Activated T-helper 2 cell treated with anti-CD3 and anti-CD28 coated beads, Interferon-gamma antibody, Interleukin-2, Interleukin-4, amounts not matched to agents 10 μg/mL and 5 μg/mL and 100 μg/mL, durations not matched to agents 14 hours and 24 hours and 36 hours (primary cell): Measurements from ENCODE around the gene SORCS2. TPM values are rescaled to one million over a fixed set of nuclear protein-coding genes. Genes with fewer than 3 reads are reported as not detected.

Experiments
- DNase-seq: peaks from one replicate; pipeline ENCODE4 v3.0.0; 2021; ENCODE audit warnings: low spot score
- H3K27ac Mint-ChIP-seq: one replicate; pipeline ENCODE4 v1.8.0; 2021; ENCODE audit warnings: mixed read lengths
- H3K27me3 Mint-ChIP-seq: one replicate; pipeline ENCODE4 v1.8.0; 2021; ENCODE audit warnings: low read depth, mixed read lengths
- H3K36me3 Mint-ChIP-seq: one replicate; pipeline ENCODE4 v1.8.0; 2021; ENCODE audit warnings: low read depth, mixed read lengths
- H3K4me1 Mint-ChIP-seq: one replicate; pipeline ENCODE4 v1.8.0; 2021; ENCODE audit warnings: low read depth, mixed read lengths
- H3K4me3 Mint-ChIP-seq: one replicate; pipeline ENCODE4 v1.8.0; 2021; ENCODE audit warnings: low read depth, mild to moderate bottlenecking, moderate library complexity, mixed read lengths
- H3K9me3 Mint-ChIP-seq: one replicate; pipeline ENCODE4 v1.8.0; 2021; ENCODE audit warnings: mixed read lengths
- intact Hi-C: fragments of 100-400 bp; cut with micrococcal nuclease; formaldehyde crosslinking; loops from one replicate; pipeline ENCODE4 v1.15.1; 2023
- total RNA-seq: library from RNA; stranded (reverse); gene quantifications from 2 replicates; pipeline ENCODE4 v1.2.3, GENCODE V29; 2022

SORCS2 gene
- total RNA-seq, 1 donor from 2014 or later = 0.02 TPM

DNA sequence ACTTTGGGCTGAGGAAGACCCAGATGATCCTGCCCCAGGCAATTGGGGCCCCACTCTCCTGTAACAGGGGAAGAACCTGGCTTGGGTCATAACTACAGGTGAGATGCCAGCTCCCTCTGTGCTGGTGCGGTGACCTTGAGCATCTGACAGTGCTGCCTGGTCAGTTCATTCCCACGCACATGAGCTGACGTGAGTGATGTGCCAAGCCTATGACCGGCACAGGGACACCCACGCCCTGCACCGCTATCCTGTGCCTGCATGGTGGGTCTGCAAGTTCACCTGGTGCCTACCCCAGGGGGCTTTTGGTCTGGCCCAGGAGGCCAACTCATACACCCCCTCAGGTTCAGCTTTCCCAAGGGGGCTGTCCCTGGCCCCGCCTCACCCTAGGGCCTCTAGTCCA lies 366.1 kb downstream of the SORCS2 start:
- Mint-ChIP-seq H3K27me3 (no peaks in the 10 kb centered on the region), H3K36me3 (no peaks in the 10 kb centered on the region), H3K27ac (no peak overlapping the region), H3K4me3 (no peak overlapping the region), H3K4me1 (no peaks in the 10 kb centered on the region), H3K9me3 (peaks cover 36% of the 10 kb centered on the region)
- intact Hi-C loops = no loop called here
- DNase-seq = no peak

DNA sequence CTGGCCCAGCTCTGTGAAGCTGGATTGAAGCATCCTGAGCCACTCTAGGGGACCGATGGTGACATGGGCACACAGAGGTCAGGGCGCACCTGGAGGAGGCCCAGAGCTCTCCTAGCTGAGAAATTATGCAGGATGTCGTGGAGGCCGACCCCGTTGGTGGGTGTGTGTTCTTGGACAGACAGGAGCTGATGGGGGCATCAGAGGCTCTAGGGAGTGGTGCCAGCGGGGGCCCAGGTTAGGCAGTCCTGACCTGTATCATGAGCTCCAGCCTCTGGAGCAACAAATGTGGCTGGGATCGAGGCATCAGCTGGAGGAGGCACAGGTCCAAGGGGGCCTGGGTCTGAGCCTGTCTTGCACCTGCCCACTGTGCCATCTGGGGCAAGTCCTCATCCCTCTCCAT lies 367.0 kb downstream of the SORCS2 start:
- H3K27me3 Mint-ChIP-seq = no peaks in the 10 kb centered on the region
- H3K27ac Mint-ChIP-seq = no peak overlapping the region
- H3K9me3 Mint-ChIP-seq = peaks cover 27% of the 10 kb centered on the region
- H3K4me1 Mint-ChIP-seq = no peaks in the 10 kb centered on the region
- H3K4me3 Mint-ChIP-seq = no peak overlapping the region
- no peak for DNase-seq
- intact Hi-C loops = no loop called here
- H3K36me3 Mint-ChIP-seq = no peaks in the 10 kb centered on the region

DNA sequence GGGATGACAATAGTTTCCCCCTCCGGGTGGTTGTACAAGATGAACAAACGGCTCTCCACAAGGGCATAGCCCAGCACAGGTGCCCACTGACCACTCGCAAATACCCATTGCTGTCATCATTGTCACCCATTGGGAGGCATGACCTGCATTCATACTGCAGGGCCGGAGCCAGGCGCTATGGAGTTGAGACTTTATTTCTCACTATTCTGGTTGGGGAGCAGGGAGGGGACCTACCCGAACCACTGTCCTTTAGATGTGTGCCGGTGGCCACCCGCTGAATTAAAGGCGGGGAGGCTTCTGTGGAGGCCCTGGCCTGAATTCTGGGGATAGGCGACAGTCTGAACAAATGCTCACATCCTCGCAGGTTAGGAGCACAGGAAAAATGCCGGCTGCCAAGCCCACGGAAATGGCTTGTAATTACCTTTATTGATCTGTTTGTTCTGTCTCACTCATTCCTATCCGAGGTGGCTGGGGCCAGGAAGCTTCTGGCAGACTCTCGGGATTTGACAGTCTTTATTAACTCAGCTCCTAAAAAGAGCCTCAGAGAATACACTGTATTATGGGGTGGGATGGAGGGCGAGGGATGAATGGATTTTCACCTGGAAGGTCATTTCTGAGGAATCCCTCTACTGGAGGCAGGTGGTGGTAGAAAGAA lies 367.5 kb downstream of the SORCS2 start:
- Mint-ChIP-seq H3K4me1 (no peaks in the 10 kb centered on the region), H3K27me3 (no peaks in the 10 kb centered on the region), H3K36me3 (no peaks in the 10 kb centered on the region), H3K9me3 (peaks cover 23% of the 10 kb centered on the region), H3K27ac (no peak overlapping the region), H3K4me3 (no peak overlapping the region)
- no peak for DNase-seq
- intact Hi-C loops = no loop called here

DNA sequence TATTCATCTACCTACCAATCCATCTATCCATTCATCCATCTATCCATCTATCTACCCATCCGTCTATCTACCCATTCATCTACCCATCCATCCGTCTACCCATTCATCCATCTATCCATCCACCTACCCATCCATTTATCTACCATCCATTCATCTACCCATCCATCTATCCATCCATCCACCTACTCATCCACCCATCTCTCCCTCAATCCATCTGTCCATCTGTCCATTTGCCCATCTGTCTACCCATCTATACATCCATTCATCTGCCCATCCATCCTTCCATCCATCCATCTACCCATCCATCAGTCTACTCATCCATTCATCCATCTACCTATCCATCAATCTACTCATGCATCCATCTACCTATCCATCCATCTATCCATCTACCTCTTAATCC lies 369.2 kb downstream of the SORCS2 start:
- H3K4me3 Mint-ChIP-seq = no peak overlapping the region
- no peaks in the 10 kb centered on the region for H3K36me3 Mint-ChIP-seq
- no peaks in the 10 kb centered on the region for H3K27me3 Mint-ChIP-seq
- H3K27ac Mint-ChIP-seq = no peak overlapping the region
- intact Hi-C loops = no loop called here
- H3K4me1 Mint-ChIP-seq = no peaks in the 10 kb centered on the region
- peaks cover 10% of the 10 kb centered on the region for H3K9me3 Mint-ChIP-seq
- no peak for DNase-seq

DNA sequence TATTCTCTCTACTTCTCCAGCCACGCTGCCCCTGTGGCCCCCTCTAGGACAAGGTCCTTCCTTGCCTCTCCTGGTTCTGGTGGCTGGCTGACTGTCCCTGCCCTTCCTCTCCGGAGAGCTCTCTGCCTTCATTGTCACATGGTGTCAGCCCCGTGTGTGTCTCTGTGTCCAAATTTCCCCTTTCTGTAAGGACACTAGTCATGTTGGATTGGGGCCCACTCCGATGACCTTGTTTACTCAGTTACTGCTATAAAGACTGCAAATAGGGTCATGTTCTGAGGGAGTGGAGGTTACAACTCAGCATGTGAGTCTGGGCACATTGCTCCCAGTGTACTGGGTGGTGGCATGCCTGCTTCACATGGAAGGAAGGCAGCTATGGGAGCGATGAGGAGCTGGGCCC lies 371.9 kb downstream of the SORCS2 start:
- H3K4me1 Mint-ChIP-seq = no peaks in the 10 kb centered on the region
- intact Hi-C loops = no loop called here
- H3K27me3 Mint-ChIP-seq = no peaks in the 10 kb centered on the region
- no peak for DNase-seq
- no peak overlapping the region for H3K4me3 Mint-ChIP-seq
- no peak overlapping the region for H3K27ac Mint-ChIP-seq
- no peaks in the 10 kb centered on the region for H3K9me3 Mint-ChIP-seq
- no peaks in the 10 kb centered on the region for H3K36me3 Mint-ChIP-seq

DNA sequence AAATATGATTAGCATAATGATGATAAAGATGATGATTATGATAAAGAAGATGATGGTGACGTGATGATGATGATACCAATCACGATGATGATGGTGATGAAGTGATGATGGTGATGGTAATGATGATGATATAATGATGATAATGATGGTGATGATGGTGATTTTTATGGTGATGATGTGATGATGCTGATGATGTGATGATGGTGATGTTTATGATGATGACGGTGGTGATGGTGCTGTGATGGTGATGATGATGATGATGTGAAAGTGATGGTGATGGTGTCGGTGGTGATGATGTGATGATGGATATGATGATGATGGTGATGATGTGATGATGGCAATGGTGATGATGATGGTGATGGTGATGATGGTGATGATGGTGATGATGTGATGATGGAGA lies 373.1 kb downstream of the SORCS2 start:
- Mint-ChIP-seq H3K4me1 (no peaks in the 10 kb centered on the region), H3K27me3 (no peaks in the 10 kb centered on the region), H3K9me3 (no peaks in the 10 kb centered on the region), H3K4me3 (no peak overlapping the region), H3K36me3 (no peaks in the 10 kb centered on the region), H3K27ac (no peak overlapping the region)
- DNase-seq = no peak
- intact Hi-C loops = no loop called here

DNA sequence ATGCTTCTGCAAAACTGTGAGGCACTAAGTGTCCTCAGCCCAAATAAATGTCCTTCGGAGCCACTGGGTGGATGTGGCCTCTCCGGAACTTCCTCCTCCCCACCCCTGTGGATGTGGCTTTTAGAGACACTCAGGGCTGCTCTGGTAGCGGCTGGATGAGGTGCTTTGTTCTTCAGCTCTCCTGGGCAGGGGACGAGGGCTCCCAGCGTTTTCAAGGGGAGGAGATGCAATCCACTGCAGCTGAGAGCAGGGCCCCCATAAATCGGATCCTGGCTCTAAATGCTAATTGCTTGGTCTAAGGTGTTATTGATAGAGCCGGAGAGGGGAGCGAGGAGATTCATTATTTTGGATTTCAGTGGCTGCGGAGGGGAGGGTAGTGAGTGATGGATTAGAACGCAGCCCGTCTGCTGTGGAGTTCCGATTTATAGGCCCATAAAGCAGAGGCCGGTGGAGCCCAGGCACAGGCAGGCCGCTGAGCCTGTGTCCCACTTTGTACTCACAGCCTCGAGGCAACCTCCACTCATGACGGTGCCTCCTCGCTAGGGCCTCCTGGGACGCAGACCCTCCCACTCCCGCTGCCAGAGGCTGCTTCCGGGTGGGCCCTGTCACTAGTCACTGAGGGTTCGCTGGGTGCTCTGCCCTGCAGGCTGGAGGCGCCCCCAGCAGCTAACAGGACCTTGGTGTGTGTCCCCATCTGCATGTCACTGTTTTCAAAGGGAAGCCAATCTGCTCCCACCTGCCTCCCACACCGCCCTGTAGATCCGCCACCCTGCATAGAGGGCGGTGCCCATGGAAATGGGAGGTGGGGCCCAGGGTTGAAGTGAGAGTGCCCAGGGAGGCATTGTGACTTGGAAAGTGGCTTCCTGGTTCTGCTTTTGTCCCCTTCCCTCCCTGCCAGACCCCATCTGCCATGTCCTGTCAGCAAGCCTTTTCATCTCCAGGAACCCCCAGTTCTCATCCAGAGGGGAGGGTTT lies 377.8 kb downstream of the SORCS2 start:
- DNase-seq = no peak
- intact Hi-C loops = no loop called here
- no peaks in the 10 kb centered on the region for H3K9me3 Mint-ChIP-seq
- no peak overlapping the region for H3K4me3 Mint-ChIP-seq
- H3K36me3 Mint-ChIP-seq = no peaks in the 10 kb centered on the region
- H3K4me1 Mint-ChIP-seq = no peaks in the 10 kb centered on the region
- H3K27ac Mint-ChIP-seq = no peak overlapping the region
- no peaks in the 10 kb centered on the region for H3K27me3 Mint-ChIP-seq

DNA sequence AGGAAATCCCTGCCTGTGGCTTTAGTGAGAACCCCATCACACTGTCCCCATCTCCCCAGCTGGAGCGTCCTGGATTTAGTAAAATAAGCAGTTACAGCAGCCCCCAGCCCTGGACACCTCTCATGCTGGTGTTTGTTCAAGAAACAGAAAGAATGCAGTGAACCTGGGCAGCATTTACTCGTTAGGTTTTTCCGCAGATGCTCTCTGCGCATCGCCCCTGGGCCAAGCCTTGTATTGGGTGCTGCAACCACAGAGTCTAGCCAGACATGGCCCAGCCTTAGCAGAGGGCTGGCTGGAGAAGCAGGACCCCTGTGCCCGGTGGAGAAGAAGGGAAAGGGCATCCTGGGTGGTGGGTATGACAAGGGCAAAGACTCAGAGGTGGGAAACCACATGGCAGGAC lies 378.7 kb downstream of the SORCS2 start:
- H3K9me3 Mint-ChIP-seq = peaks cover 6% of the 10 kb centered on the region
- intact Hi-C loops = no loop called here
- H3K4me3 Mint-ChIP-seq = no peak overlapping the region
- no peaks in the 10 kb centered on the region for H3K27me3 Mint-ChIP-seq
- no peak for DNase-seq
- no peaks in the 10 kb centered on the region for H3K4me1 Mint-ChIP-seq
- no peak overlapping the region for H3K27ac Mint-ChIP-seq
- H3K36me3 Mint-ChIP-seq = peaks cover 2% of the 10 kb centered on the region

DNA sequence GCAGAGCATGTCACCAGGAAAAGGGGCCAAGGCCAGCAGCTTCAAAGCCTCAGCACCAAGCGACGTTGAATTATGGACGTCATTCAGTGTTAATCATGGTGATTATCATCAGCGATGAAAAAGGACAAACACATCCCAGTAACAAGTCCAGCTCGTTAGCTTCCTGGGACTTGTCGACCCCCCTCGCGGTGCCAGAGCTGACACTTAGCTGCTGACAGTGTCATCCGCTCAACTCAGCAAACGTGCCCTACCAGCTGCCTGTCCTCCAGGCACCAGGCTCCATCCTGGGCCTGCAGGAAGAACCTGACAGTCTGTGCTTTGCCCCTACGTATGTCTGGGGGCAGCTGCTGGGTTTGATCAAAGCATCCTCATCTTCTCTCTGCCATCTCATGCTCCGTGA lies 379.4 kb downstream of the SORCS2 start:
- peaks cover 7% of the 10 kb centered on the region for H3K36me3 Mint-ChIP-seq
- H3K9me3 Mint-ChIP-seq = peaks cover 13% of the 10 kb centered on the region
- no peaks in the 10 kb centered on the region for H3K27me3 Mint-ChIP-seq
- no peaks in the 10 kb centered on the region for H3K4me1 Mint-ChIP-seq
- H3K27ac Mint-ChIP-seq = no peak overlapping the region
- intact Hi-C loops = no loop called here
- no peak overlapping the region for H3K4me3 Mint-ChIP-seq
- DNase-seq = no peak

DNA sequence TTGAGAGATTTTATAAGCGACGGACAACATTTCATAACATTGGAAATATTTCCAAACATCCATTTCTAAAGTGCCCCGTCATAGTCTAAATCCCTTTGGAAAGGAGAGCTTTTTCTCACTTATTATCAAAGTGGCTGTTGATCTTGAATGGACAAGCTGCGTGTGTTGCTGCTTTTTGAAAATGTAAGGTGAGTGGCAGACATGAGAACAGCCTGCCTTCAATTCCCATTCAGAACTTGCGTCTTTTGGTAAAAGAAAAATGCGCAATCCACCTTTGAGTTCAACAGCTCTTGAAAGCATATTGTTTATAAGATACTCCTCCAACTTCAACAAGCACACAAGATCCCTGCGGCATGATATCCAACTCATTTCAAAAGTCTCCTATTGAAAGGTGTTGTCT lies 380.6 kb downstream of the SORCS2 start:
- intact Hi-C loops = no loop called here
- Mint-ChIP-seq H3K4me1 (no peaks in the 10 kb centered on the region), H3K27me3 (no peaks in the 10 kb centered on the region), H3K4me3 (no peak overlapping the region), H3K36me3 (peaks cover 7% of the 10 kb centered on the region), H3K9me3 (peaks cover 25% of the 10 kb centered on the region), H3K27ac (no peak overlapping the region)
- DNase-seq = no peak

DNA sequence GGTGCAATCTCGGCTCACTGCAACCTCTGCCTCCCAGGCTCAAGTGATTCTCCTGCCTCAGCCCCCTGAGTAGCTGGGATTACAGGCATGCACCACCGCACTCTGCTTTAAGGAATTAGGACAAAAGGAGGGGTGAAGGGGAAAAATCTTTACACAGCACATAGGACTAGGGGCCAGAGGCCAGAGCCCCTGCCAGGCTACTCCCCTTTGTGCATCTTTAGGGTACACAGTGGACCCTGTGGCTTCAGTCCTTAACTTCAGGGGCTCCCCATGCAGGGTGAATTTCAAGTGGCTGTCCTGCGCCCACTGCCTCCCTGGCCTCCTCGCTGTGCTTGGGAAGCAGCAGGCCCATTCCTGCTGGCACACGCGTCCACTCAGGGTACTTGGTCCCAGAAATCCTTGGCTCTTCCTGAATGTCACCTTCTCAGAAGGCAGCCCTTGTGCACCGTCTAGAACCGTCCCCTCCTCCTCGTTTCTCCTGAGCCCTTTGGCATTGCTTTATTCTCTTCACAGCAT lies 381.3 kb downstream of the SORCS2 start:
- no peaks in the 10 kb centered on the region for H3K27me3 Mint-ChIP-seq

DNA sequence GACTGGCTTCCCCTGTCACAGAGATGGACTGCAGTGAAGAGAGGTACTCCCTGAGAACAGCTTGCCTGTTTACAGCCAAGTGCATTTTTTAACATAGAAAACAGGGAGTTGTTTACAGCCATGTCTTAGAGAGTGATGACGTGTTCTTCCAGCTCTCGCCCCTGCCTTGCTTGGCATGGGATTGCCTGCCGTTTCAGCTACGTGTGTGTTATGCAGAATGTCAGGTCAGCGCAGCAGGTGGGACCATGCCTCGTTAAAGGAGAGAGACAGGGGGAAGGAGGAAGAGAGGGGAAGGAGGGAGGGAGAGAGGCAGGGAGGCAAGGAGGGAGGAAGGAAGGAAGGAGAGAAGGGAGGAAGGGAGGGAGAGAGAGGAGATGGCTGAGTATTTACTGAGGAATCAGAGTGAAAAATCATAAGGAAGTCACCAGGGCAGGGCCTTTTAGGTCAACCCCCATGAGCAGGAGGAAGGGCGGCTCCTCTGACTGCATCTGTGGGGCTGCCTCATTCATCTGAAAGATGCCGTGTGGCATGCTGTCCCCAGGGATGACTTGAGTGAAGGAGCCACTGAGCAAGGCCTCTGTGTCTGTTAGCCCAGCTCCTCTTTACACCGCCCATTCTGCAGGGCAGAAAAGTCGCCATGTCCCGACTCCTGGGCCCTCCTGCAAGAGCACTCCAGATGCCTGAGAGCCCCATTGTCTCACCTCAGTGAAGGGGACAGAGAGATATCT lies 382.1 kb downstream of the SORCS2 start:
- no peak overlapping the region for H3K27ac Mint-ChIP-seq

More for the DNA sequence above, 381.3 kb downstream of the SORCS2 start:
- no peaks in the 10 kb centered on the region for H3K4me1 Mint-ChIP-seq
- peaks cover 7% of the 10 kb centered on the region for H3K36me3 Mint-ChIP-seq
- no peak overlapping the region for H3K27ac Mint-ChIP-seq
- peaks cover 32% of the 10 kb centered on the region for H3K9me3 Mint-ChIP-seq
- no peak overlapping the region for H3K4me3 Mint-ChIP-seq
- intact Hi-C loops = no loop called here
- DNase-seq = no peak

More for the DNA sequence above, 382.1 kb downstream of the SORCS2 start:
- H3K36me3 Mint-ChIP-seq = peaks cover 7% of the 10 kb centered on the region
- H3K4me1 Mint-ChIP-seq = no peaks in the 10 kb centered on the region
- DNase-seq = no peak
- no peak overlapping the region for H3K4me3 Mint-ChIP-seq
- intact Hi-C loops = no loop called here
- H3K9me3 Mint-ChIP-seq = peaks cover 38% of the 10 kb centered on the region
- no peaks in the 10 kb centered on the region for H3K27me3 Mint-ChIP-seq
